GM18507 (cell line): Measurements from ENCODE around the gene MOSPD3.

Source experiments
- DNase-seq: peaks from one replicate; pipeline ENCODE4 v3.0.0; 2011; ENCODE audit warnings: low read depth; ENCODE audit not compliant: insufficient read length; ENCODE audit errors: extremely low spot score
- FAIRE-seq: peaks from 2 replicates; lab custom pipeline; 2011; peaks lifted over from hg19 to GRCh38; lab: Jason Lieb, UNC

The MOSPD3 gene

GRCh38 chr7:100614308-100614861 is 2.0 kb downstream of the MOSPD3 start:
- DNase-seq (no peak), FAIRE-seq (no peak)

- DNase-seq (no peak), FAIRE-seq (no peak)
Measured at GRCh38 chr7:100620239-100620638, 7.9 kb downstream of the MOSPD3 start.

GRCh38 chr7:100620804-100621203 is 8.5 kb downstream of the MOSPD3 start:
- FAIRE-seq (no peak), DNase-seq (no peak)

- no peak for FAIRE-seq
Measured at GRCh38 chr7:100621554-100621953, 9.2 kb downstream of the MOSPD3 start.

DNA sequence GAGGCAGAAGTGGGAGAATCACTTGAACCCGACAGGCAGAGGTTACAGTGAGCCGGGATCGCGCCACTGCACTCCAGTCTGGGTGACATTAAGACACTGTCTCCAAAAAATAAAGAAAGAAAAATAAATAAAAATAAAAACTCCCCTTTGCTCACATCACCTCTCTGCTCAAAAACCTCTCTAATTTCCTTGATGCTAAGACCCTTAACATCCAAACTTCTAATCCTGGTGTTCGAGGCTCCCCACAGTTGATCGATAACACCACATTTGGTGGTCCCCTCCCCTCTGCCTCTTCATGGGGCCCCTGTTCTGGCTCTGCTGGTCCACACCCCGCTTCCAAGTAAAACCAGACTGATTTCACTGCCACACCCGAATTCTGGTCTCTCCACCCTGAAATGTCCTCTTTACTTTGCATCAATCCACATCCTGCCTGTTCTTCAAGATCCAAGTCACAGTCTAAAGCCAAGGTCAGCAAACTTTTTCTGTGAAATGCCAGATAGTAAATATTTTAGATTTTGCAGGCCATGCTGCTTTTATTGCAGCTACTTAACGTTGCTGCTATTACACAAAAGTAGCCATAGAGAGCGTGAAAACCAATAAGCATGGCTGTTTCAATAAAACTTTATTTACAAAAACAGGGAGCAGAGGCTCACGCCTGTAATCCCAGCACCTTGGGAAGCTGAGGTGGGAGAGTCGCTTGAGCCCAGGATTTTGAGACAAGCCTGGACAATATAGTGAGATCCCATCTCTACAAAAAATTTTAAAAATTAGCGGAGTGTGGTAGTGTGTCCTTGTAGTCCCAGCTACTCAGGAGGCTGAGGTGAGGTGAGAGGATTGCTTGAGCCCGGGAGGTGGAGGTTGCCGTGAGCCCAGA is 11.8 kb downstream of the MOSPD3 start:
- DNase-seq, result no peak
- no peak for FAIRE-seq

More at GRCh38 chr7:100621554-100621953, 9.2 kb downstream of the MOSPD3 start:
- DNase-seq, result no peak

DNA sequence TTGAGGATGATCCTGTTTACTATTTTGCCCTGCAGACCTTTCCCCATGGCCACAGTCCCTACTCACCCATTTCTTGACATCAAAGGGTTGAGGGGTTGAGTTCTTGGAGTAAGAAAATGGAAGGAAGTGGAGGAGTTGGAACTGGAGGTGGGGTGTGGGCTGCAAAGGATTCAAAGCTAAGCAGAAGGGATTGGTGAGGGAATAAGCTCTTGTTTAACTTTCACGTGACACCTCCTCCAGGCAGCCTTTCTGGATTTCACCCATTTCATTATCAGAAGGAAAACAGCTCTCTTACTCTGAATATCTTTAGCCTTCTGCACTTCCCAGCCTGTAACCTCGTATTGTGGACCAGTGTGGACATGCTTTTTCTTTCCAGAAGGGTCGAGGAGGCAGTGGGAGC is 13.7 kb downstream of the MOSPD3 start:
- no peak for DNase-seq
- FAIRE-seq, result no peak

DNA sequence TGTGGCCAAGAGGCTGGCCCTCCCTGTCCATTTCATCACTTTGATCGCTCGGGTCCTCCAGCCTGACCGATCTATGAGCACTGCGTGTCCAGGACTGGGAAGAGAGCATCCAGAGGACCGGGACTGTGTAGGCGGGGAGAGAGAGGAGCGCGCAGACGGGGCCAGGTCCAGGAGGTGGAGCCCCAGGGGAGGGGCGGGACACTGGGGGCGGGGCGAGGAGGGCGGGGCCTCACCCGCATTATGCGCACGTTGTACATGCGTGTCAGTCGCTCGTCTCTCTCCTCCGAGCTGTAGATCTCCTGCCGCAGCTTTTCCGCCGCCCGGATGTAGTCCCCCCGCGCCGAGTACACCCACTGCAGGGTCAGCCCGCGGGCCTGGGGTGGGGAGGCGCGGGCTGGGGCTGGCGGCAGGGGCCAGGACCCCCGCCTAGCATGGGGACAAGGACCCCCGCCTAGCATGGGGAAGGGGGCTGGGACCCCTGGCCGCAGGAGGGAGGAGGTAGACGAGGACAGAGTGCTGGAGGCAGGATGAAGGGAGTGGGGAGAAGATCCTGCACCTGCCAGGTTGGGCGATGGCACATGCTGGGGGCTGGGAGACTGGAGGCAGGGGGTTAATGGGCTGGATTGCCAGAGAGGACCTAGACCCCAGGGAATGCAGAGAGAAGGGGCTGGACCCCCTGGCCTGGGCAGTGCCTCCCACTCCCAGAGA is 14.3 kb downstream of the MOSPD3 start:
- peak; percentile 98 for DNase-seq
- FAIRE-seq, result peak; percentile 84

DNA sequence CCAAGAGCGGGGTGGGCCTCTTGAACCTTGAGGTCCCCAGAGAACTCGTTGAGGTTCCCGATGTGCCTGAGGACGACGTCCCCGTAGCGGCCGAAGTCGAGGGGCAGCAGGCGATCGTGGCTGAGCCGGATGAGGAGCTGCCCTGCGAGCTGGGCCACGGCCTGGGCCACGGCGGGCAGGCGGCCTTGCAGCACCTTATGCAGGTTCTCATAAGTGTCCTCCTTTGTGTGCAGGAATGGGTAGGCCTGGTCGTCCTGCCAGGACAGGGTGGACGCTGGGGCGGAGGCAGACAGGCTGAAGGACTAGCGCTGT is 14.9 kb downstream of the MOSPD3 start:
- DNase-seq (no peak), FAIRE-seq (no peak)

- DNase-seq, result no peak
- FAIRE-seq, result no peak
Measured at GRCh38 chr7:100629117-100629716, 16.9 kb downstream of the MOSPD3 start.

- FAIRE-seq (no peak), DNase-seq (no peak)
Measured at GRCh38 chr7:100630066-100630465, 17.7 kb downstream of the MOSPD3 start.

DNA sequence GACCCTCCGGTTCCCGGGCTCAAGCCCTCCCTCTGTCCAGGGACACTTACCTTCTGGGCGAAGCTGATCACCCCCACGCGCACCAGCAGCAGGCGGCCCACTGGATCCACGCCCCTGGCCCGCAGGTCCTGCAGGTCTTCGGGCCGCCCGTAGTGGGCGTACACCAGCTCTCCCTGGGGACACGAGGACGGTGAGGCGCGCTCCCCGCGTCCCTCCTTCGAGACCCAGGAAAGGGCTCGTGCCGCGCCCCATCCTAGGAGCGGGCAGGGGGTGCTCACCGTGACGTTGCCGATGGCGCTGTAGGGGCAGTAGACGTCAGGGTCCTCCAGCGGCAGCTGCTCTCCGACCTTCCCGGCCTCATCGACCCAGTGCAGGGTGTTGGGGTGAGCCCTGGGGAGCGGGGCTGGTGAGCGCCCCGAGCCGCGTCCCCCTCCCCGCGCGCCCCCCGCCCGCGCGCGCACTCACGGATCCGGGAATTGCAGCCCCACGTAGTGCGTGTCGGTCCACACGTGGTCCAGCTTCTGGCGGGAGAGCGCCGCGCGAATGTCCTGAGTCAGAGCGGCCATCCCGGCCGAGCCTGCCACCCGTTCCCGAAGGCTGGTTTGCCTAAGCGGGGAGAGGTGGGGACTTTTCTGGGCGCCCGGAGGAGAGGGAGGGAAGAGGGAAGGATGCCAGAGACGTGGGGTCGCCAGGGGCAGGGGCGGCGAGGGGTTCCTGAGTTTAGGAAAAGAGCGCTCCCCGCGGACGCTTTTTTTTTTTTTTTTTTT is 20.8 kb downstream of the MOSPD3 start:
- peak; percentile 73 for FAIRE-seq
- peak; percentile 47 for DNase-seq

DNA sequence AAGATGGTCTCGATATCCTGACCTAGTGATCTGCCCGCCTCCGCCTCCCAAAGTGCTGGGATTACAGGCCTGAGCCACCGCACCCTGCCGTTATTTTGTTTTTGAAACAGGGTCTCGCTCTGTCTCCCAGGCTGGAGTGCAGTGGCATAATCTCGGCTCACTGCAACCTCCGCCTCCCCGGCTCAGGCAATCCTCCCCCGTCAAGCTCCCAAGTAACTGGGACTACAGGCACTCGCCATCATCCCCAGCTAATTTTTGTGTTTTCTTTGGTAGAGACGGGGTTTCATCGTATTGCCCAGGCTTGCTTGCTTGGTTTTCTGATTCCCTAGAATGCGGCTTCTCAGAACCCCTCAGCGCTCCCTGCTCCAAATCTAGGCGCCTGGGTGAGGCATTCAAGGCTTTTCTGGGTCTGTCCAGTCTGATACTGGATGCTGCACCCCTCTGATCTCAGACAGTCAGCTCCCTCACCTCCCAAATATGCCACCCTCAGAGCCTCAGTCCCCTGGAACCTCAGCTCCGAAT is 27.7 kb downstream of the MOSPD3 start:
- DNase-seq, result no peak
- FAIRE-seq, result no peak

- no peak for FAIRE-seq
- DNase-seq, result no peak
Measured at GRCh38 chr7:100640517-100641440, 28.4 kb downstream of the MOSPD3 start.

- no peak for FAIRE-seq
- no peak for DNase-seq
Measured at GRCh38 chr7:100641463-100641859, 29.1 kb downstream of the MOSPD3 start, which contains the start of gene TFR2. Gene TFR2 (minus strand): TSS chr7:100641552. CDS start chr7:100641509, 43 bp downstream.

DNA sequence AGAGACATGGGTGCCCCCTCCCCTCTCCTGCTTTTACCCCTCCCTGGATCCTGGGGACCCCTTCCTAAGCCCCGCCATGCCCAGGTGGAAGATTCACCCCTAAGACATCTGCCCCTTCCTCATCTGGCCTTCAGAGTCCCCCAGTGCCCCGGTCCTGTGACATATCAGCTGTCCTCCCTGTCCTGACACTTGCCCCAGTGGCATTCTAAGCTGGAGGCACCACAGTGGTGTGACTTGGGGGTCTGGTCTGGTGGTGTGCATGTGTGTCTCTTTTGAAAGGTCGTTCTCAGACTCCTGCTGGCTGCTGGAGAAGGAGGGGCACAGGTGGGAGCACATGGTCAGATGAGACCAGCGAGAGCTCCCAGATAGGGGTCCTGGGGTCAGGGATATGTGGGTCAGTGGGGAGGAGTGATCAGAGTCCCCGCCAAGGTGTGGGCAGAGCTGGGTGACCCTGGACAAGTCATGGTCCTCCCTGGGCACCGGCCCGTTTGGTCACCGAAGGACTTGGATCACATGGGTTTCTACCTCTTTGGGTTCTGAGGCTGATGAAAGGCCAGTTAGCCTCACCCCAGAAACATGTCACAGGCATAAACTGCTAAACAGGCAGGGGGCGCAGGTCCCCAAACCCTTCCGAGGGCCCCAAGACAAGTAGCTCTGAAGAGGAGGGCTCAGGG is 29.7 kb downstream of the MOSPD3 start:
- FAIRE-seq (no peak), DNase-seq (no peak)

DNA sequence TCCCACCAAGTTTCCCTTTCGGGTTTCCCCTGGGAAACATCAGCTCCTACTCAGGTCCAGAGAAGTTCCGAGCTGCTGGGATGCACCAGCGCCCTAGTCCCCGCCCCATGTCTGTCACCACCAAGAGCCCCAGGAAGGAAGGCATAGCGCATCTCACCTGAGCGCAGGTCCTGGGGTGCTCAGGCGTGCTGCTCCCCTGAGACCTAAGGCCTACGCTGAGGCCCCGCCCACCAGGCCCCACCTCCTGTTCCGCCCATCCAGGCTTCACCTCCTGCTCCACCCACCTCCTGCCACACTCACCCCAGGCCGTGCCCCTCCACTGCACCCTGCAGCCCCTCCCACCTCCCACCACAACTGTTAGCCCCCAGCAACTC is 30.2 kb downstream of the MOSPD3 start:
- FAIRE-seq, result peak; percentile 42

GRCh38 chr7:100649826-100650565 is 37.7 kb downstream of the MOSPD3 start:
- no peak for FAIRE-seq

More for the DNA sequence above, 30.2 kb downstream of the MOSPD3 start:
- DNase-seq, result peak; percentile 71

More at GRCh38 chr7:100649826-100650565, 37.7 kb downstream of the MOSPD3 start:
- DNase-seq, result no peak
